ENCODE measurements around the gene METAP1D.

The METAP1D gene

DNA sequence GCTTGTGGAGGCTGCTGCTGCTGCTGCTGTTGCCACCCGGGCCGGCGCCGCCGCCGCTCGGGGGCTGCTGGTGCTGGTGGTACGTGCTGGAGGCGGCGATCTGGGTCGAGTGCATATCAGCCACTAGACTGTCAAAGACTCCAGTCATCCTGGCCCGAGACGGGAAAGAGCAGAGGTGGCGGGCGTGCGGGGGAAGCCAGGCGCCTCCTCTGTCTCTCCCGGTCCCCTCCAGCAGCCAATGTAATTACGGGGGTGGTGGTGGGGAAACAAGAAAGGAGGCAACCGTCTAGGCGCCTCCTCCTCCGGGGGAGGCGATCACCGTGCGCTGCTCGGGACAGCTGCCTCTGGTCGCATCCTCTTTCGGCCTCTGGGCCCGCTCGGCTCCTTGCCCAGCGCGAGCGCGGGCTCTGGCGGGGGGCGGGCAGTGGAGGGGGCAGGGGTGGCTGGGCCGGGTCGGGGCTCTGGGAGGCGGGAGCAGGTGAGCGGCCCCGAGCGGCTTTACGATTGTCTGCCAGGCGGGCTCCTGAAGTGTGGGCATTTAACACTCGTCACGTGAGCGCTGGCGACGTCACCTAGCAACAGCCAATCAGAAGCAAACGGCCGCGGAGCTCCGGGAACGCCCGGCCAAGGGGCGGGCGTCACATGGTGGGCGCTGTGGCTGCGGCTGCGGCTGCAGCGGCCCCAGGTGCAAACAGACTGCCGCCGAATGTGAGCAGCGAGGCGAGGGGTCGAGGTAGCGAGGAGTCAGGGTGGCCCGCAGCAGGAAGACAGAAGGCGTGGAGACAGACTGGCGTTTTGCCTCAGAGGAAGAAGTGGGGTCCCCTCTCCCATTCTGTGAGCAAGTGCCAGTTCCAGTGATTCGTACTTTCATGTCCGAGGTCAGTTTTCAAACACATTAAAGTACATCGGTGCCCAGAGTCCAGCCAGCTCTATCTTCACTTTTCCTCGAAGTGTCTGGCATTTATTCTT lies 102.9 kb downstream of the METAP1D start, which contains the start of gene DLX2:
Gene DLX2, minus strand, starts transcription at position 510 of the 969 bp plus-strand sequence. Its CDS starts 362 bp downstream, at position 148.
- TF ChIP-seq, protein P1, sequence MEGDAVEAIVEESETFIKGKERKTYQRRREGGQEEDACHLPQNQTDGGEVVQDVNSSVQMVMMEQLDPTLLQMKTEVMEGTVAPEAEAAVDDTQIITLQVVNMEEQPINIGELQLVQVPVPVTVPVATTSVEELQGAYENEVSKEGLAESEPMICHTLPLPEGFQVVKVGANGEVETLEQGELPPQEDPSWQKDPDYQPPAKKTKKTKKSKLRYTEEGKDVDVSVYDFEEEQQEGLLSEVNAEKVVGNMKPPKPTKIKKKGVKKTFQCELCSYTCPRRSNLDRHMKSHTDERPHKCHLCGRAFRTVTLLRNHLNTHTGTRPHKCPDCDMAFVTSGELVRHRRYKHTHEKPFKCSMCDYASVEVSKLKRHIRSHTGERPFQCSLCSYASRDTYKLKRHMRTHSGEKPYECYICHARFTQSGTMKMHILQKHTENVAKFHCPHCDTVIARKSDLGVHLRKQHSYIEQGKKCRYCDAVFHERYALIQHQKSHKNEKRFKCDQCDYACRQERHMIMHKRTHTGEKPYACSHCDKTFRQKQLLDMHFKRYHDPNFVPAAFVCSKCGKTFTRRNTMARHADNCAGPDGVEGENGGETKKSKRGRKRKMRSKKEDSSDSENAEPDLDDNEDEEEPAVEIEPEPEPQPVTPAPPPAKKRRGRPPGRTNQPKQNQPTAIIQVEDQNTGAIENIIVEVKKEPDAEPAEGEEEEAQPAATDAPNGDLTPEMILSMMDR (IDR thresholded peaks at IDR 0.05) = no peak
- Histone ChIP-seq H3K27ac (no peak within 1 kb of the TSS), H3K9me3 (no peaks in the 10 kb centered on the region), H3K27me3 (peaks cover 100% of the 10 kb centered on the region), H3K4me3 (ENCODE audit: low read depth in 1 of 2, low read length in 1 of 2) (peak within 1 kb of the TSS; percentile 57 to 95), H3K4me1 (ENCODE audit: control insufficient read depth in 1 of 2, insufficient read depth in 1 of 2, low read depth in 1 of 2, low read length in 1 of 2) (peaks cover 68 to 76% of the 10 kb centered on the region in 2 experiments), H3K36me3 (no peaks in the 10 kb centered on the region)

DNA sequence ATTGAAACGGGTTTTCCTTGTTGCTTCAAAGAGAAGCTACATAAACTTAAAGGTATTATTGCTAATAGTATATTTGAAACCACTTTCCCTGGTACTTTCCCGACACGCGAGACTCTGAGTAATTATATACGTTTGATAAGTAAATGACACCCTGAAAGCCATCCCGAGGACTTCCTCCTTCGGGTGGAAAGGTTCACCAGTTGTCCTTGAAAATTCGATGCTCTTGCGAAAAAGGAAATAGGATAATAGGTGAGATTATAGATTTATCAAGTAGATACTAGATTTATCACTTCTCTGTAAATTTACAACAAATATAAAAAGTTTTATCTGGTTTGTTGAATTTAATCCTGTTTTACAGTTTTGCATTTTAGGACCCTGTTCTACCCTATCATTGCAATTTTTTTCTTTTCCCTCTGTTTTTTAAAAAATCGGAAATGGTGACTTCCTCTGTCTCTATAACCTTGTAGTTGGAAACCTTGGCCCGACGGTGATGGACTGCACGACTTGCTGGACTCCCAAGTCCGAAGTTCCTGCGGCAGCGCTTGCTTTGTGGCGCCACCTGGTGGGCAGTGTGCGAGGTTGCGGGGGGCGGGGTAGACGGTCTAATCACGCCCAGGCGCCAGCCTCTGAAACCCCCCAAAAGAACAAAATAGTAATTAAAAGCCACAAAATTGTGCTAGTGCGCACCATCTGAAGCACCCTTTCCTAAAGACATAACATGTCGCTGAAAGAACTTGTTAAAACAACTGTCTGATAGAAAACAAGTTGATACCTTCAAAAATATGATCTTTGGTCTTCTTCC lies 103.9 kb downstream of the METAP1D start:
- Histone ChIP-seq H3K27me3 (peaks cover 100% of the 10 kb centered on the region), H3K4me1 (ENCODE audit: control insufficient read depth in 1 of 2, insufficient read depth in 1 of 2, low read depth in 1 of 2, low read length in 1 of 2) (peaks cover 68 to 82% of the 10 kb centered on the region in 2 experiments), H3K27ac (no peak overlapping the region), H3K9me3 (no peaks in the 10 kb centered on the region), H3K4me3 (ENCODE audit: low read depth in 1 of 2, low read length in 1 of 2) (peak overlapping the region; percentile 57 to 95), H3K36me3 (no peaks in the 10 kb centered on the region)
- TF ChIP-seq, protein P1 (IDR thresholded peaks at IDR 0.05) = peak; percentile 91

DNA sequence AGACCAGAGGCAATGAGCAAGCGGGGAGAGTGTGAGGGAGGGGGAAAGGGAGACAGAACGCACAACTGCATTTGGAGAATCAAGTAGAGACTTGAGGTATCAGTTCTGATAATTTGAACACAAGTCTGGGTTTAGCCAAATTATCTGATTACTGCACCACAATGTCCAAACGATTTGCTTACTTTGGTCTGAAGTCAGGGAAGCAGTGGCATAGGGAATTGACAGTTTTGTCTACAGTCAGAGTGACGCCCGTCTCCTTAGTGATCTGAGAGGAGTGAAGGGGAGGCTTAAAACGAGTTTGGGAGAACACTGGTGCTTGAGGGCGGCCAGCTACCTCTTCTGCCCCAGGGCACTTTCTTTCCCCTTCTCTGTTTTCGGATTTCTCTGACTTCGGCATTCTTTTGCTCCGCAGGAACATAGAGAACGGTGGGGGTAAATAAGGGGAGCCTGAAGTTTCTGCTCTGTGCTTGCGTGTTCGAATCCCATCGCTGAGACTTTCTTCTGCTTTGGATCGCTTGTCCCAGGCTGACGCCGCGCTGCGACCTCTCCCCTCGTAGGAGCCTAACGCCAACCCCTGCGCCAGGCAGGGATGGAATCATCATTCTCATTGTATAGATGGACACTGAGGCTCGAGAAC lies 105.8 kb downstream of the METAP1D start:
- H3K36me3 ChIP-seq = no peaks in the 10 kb centered on the region
- no peak overlapping the region for H3K27ac ChIP-seq
- H3K4me3 ChIP-seq (ENCODE audit: low read depth in 1 of 2, low read length in 1 of 2) = peak overlapping the region; percentile 1 to 41
- no peaks in the 10 kb centered on the region for H3K9me3 ChIP-seq
- peaks cover 100% of the 10 kb centered on the region for H3K27me3 ChIP-seq
- peaks cover 57 to 76% of the 10 kb centered on the region in 2 experiments for H3K4me1 ChIP-seq (ENCODE audit: control insufficient read depth in 1 of 2, insufficient read depth in 1 of 2, low read depth in 1 of 2, low read length in 1 of 2)
- TF ChIP-seq, protein P1 (IDR thresholded peaks at IDR 0.05) = no peak

DNA sequence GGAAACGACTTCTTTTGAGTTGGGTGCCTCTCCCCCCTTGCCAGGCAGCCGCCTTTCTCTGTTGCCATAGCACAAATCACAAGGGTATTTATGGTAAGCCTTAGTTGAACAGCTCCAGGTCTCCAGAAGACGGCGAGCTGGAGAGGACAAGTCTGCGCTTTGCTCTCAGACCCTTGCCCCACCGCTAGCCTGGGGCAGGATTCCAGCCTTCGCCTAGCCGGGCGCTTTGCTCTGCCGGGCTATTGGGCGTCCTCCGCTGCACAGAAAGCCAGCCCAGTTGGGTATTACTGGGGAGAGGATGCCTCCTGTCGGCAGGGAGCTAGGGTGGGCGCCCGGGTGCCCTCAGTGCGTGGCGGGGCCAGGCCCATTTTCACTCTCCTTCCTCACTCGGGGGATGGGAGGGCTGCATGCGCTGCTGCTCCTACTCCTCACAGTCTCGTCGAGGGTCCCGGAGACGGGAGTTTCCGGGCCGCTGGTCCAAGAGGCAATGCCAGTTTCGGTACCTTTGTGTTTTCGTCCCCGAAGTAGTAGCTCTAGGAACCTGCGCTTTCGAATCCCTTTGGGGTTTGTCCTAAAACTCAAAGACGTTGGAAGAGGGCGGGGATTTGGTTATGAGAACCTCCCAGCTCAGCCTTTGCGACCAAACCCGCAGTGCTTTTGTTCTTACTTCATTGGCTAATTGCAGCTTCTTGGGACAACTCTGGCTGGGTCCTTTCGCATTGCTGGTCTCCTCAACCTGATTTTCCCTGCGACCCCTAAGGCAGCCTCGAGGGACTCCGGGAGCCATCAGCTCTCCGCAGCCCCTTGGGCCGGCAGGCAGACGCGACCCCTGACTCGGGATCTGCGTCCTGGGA lies 106.6 kb downstream of the METAP1D start:
- H3K27me3 ChIP-seq = peaks cover 97% of the 10 kb centered on the region
- TF ChIP-seq, protein P1 (IDR thresholded peaks at IDR 0.05) = no peak
- H3K4me1 ChIP-seq (ENCODE audit: control insufficient read depth in 1 of 2, insufficient read depth in 1 of 2, low read depth in 1 of 2, low read length in 1 of 2) = peaks cover 50 to 68% of the 10 kb centered on the region in 2 experiments
- H3K27ac ChIP-seq = no peak overlapping the region
- H3K4me3 ChIP-seq (ENCODE audit: low read depth in 1 of 2, low read length in 1 of 2) = peak overlapping the region; percentile 1 to 41
- H3K36me3 ChIP-seq = no peaks in the 10 kb centered on the region
- H3K9me3 ChIP-seq = no peaks in the 10 kb centered on the region
